ENCODE measurements around the gene C10orf88.

DNA sequence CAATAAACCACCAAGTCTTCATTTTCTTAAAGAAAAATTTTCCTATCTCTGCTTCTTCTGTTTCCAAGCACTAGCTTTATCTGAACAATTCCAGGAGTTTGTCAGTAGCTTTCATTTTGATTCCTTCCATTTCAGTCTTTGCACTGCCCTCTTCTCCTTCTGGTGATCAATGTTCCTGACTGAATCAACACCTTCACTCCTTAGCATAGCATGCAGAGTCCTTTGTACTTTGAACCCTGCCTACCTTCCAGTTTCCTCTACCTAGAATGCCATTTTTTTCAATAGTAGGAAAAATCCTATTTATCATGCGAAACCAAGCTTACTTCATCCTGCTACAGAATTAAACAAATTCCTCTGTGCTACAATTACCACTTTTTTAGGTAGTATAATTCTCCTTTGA lies 1.9 kb upstream of the C10orf88 start:
- TF ChIP-seq, protein P1, sequence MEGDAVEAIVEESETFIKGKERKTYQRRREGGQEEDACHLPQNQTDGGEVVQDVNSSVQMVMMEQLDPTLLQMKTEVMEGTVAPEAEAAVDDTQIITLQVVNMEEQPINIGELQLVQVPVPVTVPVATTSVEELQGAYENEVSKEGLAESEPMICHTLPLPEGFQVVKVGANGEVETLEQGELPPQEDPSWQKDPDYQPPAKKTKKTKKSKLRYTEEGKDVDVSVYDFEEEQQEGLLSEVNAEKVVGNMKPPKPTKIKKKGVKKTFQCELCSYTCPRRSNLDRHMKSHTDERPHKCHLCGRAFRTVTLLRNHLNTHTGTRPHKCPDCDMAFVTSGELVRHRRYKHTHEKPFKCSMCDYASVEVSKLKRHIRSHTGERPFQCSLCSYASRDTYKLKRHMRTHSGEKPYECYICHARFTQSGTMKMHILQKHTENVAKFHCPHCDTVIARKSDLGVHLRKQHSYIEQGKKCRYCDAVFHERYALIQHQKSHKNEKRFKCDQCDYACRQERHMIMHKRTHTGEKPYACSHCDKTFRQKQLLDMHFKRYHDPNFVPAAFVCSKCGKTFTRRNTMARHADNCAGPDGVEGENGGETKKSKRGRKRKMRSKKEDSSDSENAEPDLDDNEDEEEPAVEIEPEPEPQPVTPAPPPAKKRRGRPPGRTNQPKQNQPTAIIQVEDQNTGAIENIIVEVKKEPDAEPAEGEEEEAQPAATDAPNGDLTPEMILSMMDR (conservative IDR thresholded peaks at IDR 0.05; ENCODE audit: low read depth, low read length): no peak
- TF ChIP-seq EZH2 (IDR thresholded peaks at IDR 0.05; ENCODE audit: low read length, unreplicated experiment): no peak
